Endothelial cell of umbilical vein (primary cell): ENCODE measurements around the gene SAMD7. TPM values are rescaled to one million over a fixed set of nuclear protein-coding genes. Genes with fewer than 3 reads are reported as not detected.

Source experiments
- BruUV-seq: library from RNA; stranded (reverse); fragments of 400-500 nt; replicated peaks from 2 replicates; lab custom pipeline; 2021; lab: Mats Ljungman, UMichigan
- CTCF ChIA-PET: fragments of 300-600, 350-600 bp; sonication (Branson Sonifier 250); formaldehyde crosslinking; loops from one replicate; lab custom pipeline; 2021; ENCODE audit warnings: antibody characterized with exemption, inconsistent platforms; lab: Charles Lee
- POLR2A ChIA-PET: fragments of 300-600, 350-600 bp; sonication (Branson Sonifier 250); formaldehyde crosslinking; loops from one replicate; lab custom pipeline; 2021; ENCODE audit warnings: antibody characterized with exemption, inconsistent platforms; lab: Charles Lee
- DNase-seq: peaks from one replicate; pipeline ENCODE4 v3.0.0-alpha.2; 2011; ENCODE audit warnings: low read depth, low spot score
- FAIRE-seq: peaks from 2 replicates; lab custom pipeline; 2011; peaks lifted over from hg19 to GRCh38; lab: Jason Lieb, UNC
- H2AFZ ChIP-seq: 2 replicates; pipeline ENCODE4 v1.6.0; 2012; ENCODE audit warnings: low read depth, low read length, control low read depth, inconsistent platforms
- H3K27ac ChIP-seq: 2 replicates; pipeline ENCODE4 v1.5.1; 2011; ENCODE audit warnings: low read depth, mild to moderate bottlenecking, control low read depth, low read length, moderate library complexity; ENCODE audit not compliant: insufficient read depth
- H3K27me3 ChIP-seq, 2 experiments: 2 replicates each; pipeline versions ENCODE4 v1.6.0 to v1.6.1; 2011; ENCODE audit warnings: low read length in 2 of 2, mixed read lengths in 1 of 2; ENCODE audit not compliant: control insufficient read depth in 2 of 2, insufficient read depth in 2 of 2
- H3K36me3 ChIP-seq, 2 experiments: 2 replicates in 1 of 2; 3 replicates in 1 of 2; pipeline ENCODE4 v1.5.1; 2011; ENCODE audit warnings: low read length in 2 of 2, mild to moderate bottlenecking in 1 of 2, moderate library complexity in 1 of 2; ENCODE audit not compliant: control insufficient read depth in 2 of 2, insufficient read depth in 2 of 2; ENCODE audit errors: extremely low read depth in 1 of 2
- H3K4me1 ChIP-seq: 3 replicates; pipeline ENCODE4 v1.5.1; 2011; ENCODE audit warnings: mild to moderate bottlenecking, low read length; ENCODE audit not compliant: control insufficient read depth, insufficient read depth; ENCODE audit errors: extremely low read depth
- H3K4me2 ChIP-seq: 2 replicates; pipeline ENCODE4 v1.6.1; 2011; ENCODE audit warnings: low read length, control low read depth, mixed read lengths; ENCODE audit not compliant: insufficient read depth
- H3K4me3 ChIP-seq, 3 experiments: fragments of 200-600 bp in 1 of 3; sonication (generic), shearing (Covaris generic) in 1 of 3; replicated peaks in 1 of 3; 2 replicates each; pipeline ENCODE4 v1.5.1; 2011 to 2016; ENCODE audit warnings: control low read depth in 3 of 3, low read length in 3 of 3, mild to moderate bottlenecking in 2 of 3, inconsistent platforms in 1 of 3, low read depth in 1 of 3, moderate library complexity in 1 of 3; ENCODE audit not compliant: insufficient read depth in 1 of 3
- H3K79me2 ChIP-seq: 2 replicates; pipeline ENCODE4 v1.6.0; 2012; ENCODE audit warnings: low read length, inconsistent platforms; ENCODE audit not compliant: control insufficient read depth, insufficient read depth
- H3K9ac ChIP-seq: replicated peaks from 2 replicates; pipeline ENCODE3; 2011; ENCODE audit warnings: low read length, control low read depth; ENCODE audit not compliant: insufficient read depth; ENCODE audit errors: extremely low read depth
- H3K9me1 ChIP-seq: replicated peaks from 3 replicates; pipeline ENCODE4 v1.6.0; 2011; ENCODE audit warnings: mild to moderate bottlenecking, low read length; ENCODE audit not compliant: control insufficient read depth, insufficient read depth; ENCODE audit errors: extremely low read depth
- H3K9me3 ChIP-seq: replicated peaks from 2 replicates; pipeline ENCODE4 v1.5.1; 2012; ENCODE audit warnings: low read length, inconsistent platforms; ENCODE audit not compliant: control insufficient read depth, insufficient read depth
- H4K20me1 ChIP-seq: replicated peaks from 2 replicates; pipeline ENCODE3; 2011; ENCODE audit warnings: mild to moderate bottlenecking, low read length; ENCODE audit not compliant: control insufficient read depth, insufficient read depth; ENCODE audit errors: extremely low read depth
- EZH2 ChIP-seq: IDR thresholded peaks from 2 replicates; pipeline ENCODE4 v1.6.1; 2012; ENCODE audit warnings: borderline replicate concordance, low read depth, mild to moderate bottlenecking, moderate library complexity, low read length, inconsistent platforms; ENCODE audit not compliant: severe bottlenecking
- FOS ChIP-seq: IDR thresholded peaks from 2 replicates; pipeline ENCODE4 v1.6.1; 2011; ENCODE audit warnings: mild to moderate bottlenecking, low read length, moderate library complexity, borderline replicate concordance; ENCODE audit not compliant: insufficient read depth
- GATA2 ChIP-seq: IDR thresholded peaks from 2 replicates; pipeline ENCODE4 v1.7.0; 2011; ENCODE audit warnings: low read depth, mild to moderate bottlenecking, moderate library complexity, mixed read lengths, low read length; ENCODE audit not compliant: insufficient read length, insufficient read depth
- JUN ChIP-seq: IDR thresholded peaks from 2 replicates; pipeline ENCODE4 v1.6.1; 2011; ENCODE audit warnings: borderline replicate concordance, low read depth; ENCODE audit not compliant: insufficient read length, insufficient read depth
- MAX ChIP-seq: IDR thresholded peaks from 2 replicates; pipeline ENCODE4 v1.6.1; 2011; ENCODE audit not compliant: insufficient read depth, insufficient read length
- MYC ChIP-seq: IDR thresholded peaks from one replicate; pipeline ENCODE4 v1.6.1; 2011; ENCODE audit warnings: mild to moderate bottlenecking, low read depth, low read length
- POLR2A ChIP-seq: IDR thresholded peaks from 2 replicates; pipeline ENCODE4 v1.6.1; 2012; ENCODE audit warnings: low read depth, mild to moderate bottlenecking, control low read depth, low read length
- POLR2AphosphoS5 ChIP-seq: IDR thresholded peaks from 2 replicates; pipeline ENCODE4 v1.6.1; 2012; ENCODE audit warnings: low read depth, mild to moderate bottlenecking, control low read depth, low read length, moderate library complexity; ENCODE audit not compliant: insufficient read depth
- dilution Hi-C: fragments of 300-500 bp; cut with MboI; formaldehyde crosslinking; loops from one replicate; pipeline ENCODE4 v1.15.0; 2019; ENCODE audit warnings: low sequenced_read_pairs; ENCODE audit not compliant: extremely low pct_ligation_motif_present
- intact Hi-C: fragments of 100-400 bp; cut with micrococcal nuclease; formaldehyde crosslinking; loops from one replicate; pipeline ENCODE4 v1.10.0; 2022
- polyA plus RNA-seq, 4 experiments: library from polyadenylated mRNA; depleted of rRNA in 3 of 4; stranded (reverse) in 3 of 4; unstranded in 1 of 4; fragments of >200 nt; gene quantifications; 2 replicates each; pipeline versions ENCODE4 v1.2.1 to v1.2.3, GENCODE V29; 2011 to 2012; ENCODE audit warnings: missing spikeins in 1 of 4
- total RNA-seq: library from RNA; stranded (reverse); gene quantifications from 2 replicates; pipeline ENCODE4 v1.2.3, GENCODE V29; 2021
- TF ChIP-seq, protein P1 (sequence below), 2 donors: IDR thresholded peaks; 1 replicate in 1 of 2; 2 replicates in 1 of 2; pipeline ENCODE4 v1.5.1; 2011; ENCODE audit warnings: low read length in 2 of 2, mild to moderate bottlenecking in 2 of 2, moderate library complexity in 2 of 2, control low read depth in 1 of 2, inconsistent platforms in 1 of 2, low read depth in 1 of 2; ENCODE audit not compliant: insufficient read depth in 1 of 2; ENCODE audit errors: extremely low read depth in 1 of 2

SAMD7 gene
- total and polyA plus RNA-seq, 2 donors (not counting 3 experiments of a cell fraction or from before 2014, with no cell fraction given): not detected

GRCh38 chr3:169907476-169907875, 3.9 kb upstream of the SAMD7 start:
- Histone ChIP-seq H3K4me1 (no peaks in the 10 kb centered on the region), H3K36me3 (no peaks in the 10 kb centered on the region), H3K9ac (no peak overlapping the region), H3K9me3 (no peaks in the 10 kb centered on the region), H3K27me3 (peaks cover 12 to 27% of the 10 kb centered on the region in 2 experiments), H2AFZ (no peak overlapping the region), H3K9me1 (no peaks in the 10 kb centered on the region), H3K4me2 (no peak overlapping the region), H3K4me3 (no peak overlapping the region), H4K20me1 (no peaks in the 10 kb centered on the region), H3K27ac (no peak overlapping the region), H3K79me2 (no peaks in the 10 kb centered on the region)
- FAIRE-seq (no peak), DNase-seq (no peak)
- TF ChIP-seq JUN: no peak
- no peak for TF ChIP-seq MYC
- TF ChIP-seq GATA2: no peak
- no peak for TF ChIP-seq FOS
- TF ChIP-seq MAX: no peak
- no peak for TF ChIP-seq EZH2
- TF ChIP-seq POLR2AphosphoS5: no peak
- TF ChIP-seq POLR2A: no peak
- TF ChIP-seq, protein P1, sequence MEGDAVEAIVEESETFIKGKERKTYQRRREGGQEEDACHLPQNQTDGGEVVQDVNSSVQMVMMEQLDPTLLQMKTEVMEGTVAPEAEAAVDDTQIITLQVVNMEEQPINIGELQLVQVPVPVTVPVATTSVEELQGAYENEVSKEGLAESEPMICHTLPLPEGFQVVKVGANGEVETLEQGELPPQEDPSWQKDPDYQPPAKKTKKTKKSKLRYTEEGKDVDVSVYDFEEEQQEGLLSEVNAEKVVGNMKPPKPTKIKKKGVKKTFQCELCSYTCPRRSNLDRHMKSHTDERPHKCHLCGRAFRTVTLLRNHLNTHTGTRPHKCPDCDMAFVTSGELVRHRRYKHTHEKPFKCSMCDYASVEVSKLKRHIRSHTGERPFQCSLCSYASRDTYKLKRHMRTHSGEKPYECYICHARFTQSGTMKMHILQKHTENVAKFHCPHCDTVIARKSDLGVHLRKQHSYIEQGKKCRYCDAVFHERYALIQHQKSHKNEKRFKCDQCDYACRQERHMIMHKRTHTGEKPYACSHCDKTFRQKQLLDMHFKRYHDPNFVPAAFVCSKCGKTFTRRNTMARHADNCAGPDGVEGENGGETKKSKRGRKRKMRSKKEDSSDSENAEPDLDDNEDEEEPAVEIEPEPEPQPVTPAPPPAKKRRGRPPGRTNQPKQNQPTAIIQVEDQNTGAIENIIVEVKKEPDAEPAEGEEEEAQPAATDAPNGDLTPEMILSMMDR (IDR thresholded peaks at IDR 0.05; ENCODE audit: extremely low read depth in 1 of 2, insufficient read depth in 1 of 2, low read depth in 1 of 2, low read length in 2 of 2): no peak
- no TSS peak for BruUV-seq
- ChIA-PET CTCF (interaction anchor here (0.6 kb wide), 1 partner anchor 737 kb away, joined by 4 read pairs; no protein-coding TSS in a partner anchor), POLR2A (no interaction called here)
- dilution Hi-C loops (no loop called here), intact Hi-C loops (no loop called here)
